CD4-positive, alpha-beta T cell (primary cell): ENCODE results near the gene CBLN1. TPM values are rescaled to one million over a fixed set of nuclear protein-coding genes. Genes with fewer than 3 reads are reported as not detected.

ENCODE experiments used
- ATAC-seq: fragments of 200-7000 bp; cut with Tn5 transposase; one replicate; pipeline ENCODE4 v1.10.0; 2022; ENCODE audit warnings: mild to moderate bottlenecking; ENCODE audit not compliant: poor library complexity
- CTCF ChIA-PET: fragments of 350-600 bp; sonication (Branson Sonifier 250); formaldehyde crosslinking; loops from one replicate; lab custom pipeline; 2021; ENCODE audit warnings: antibody characterized with exemption, inconsistent platforms; lab: Charles Lee
- POLR2A ChIA-PET: fragments of 350-600 bp; sonication (Branson Sonifier 250); formaldehyde crosslinking; loops from one replicate; lab custom pipeline; 2021; ENCODE audit warnings: antibody characterized with exemption, inconsistent platforms; lab: Charles Lee
- DNase-seq, 14 experiments: peaks; one replicate each; pipeline ENCODE4 v3.0.0-alpha.2; 2013 to 2020; ENCODE audit warnings: mixed read lengths in 2 of 14
- H3K27ac ChIP-seq, 2 donors: one replicate each; pipeline versions ENCODE4 v1.5.1 to v1.7.0; 2013; ENCODE audit warnings: low read length in 2 of 2, low read depth in 1 of 2, mild to moderate bottlenecking in 1 of 2
- H3K27me3 ChIP-seq, 2 experiments: 1 replicate in 1 of 2; 2 replicates in 1 of 2; pipeline versions ENCODE4 v1.6.1 to v1.7.0; 2013; ENCODE audit warnings: low read length in 2 of 2, control low read depth in 1 of 2, mild to moderate bottlenecking in 1 of 2, moderate library complexity in 1 of 2; ENCODE audit not compliant: insufficient read depth in 2 of 2, control insufficient read depth in 1 of 2
- H3K36me3 ChIP-seq: one replicate; pipeline ENCODE4 v1.6.1; 2013; ENCODE audit warnings: low read length, control low read depth; ENCODE audit not compliant: insufficient read depth
- H3K4me1 ChIP-seq: one replicate; pipeline ENCODE4 v1.6.1; 2013; ENCODE audit warnings: low read length, control low read depth; ENCODE audit not compliant: insufficient read depth
- H3K4me3 ChIP-seq: one replicate; pipeline ENCODE4 v1.5.1; 2013; ENCODE audit warnings: mild to moderate bottlenecking, low read length, moderate library complexity
- H3K9me3 ChIP-seq, 2 experiments: 1 replicate in 1 of 2; 2 replicates in 1 of 2; pipeline versions ENCODE4 v1.6.1 to v1.7.0; 2013; ENCODE audit warnings: low read length in 2 of 2, mild to moderate bottlenecking in 2 of 2, control low read depth in 1 of 2, moderate library complexity in 1 of 2; ENCODE audit not compliant: control insufficient read depth in 1 of 2, insufficient read depth in 1 of 2
- H3K27ac Mint-ChIP-seq: one replicate; pipeline ENCODE4 v1.8.0; 2020; ENCODE audit warnings: mixed read lengths
- H3K27me3 Mint-ChIP-seq: one replicate; pipeline ENCODE4 v1.8.0; 2021; ENCODE audit warnings: mixed read lengths
- H3K36me3 Mint-ChIP-seq: one replicate; pipeline ENCODE4 v1.8.0; 2021; ENCODE audit warnings: low read depth, mixed read lengths
- H3K4me1 Mint-ChIP-seq: one replicate; pipeline ENCODE4 v1.8.0; 2021; ENCODE audit warnings: low read depth, mixed read lengths
- H3K4me3 Mint-ChIP-seq: one replicate; pipeline ENCODE4 v1.8.0; 2020; ENCODE audit warnings: mild to moderate bottlenecking, mixed read lengths
- H3K9me3 Mint-ChIP-seq: one replicate; pipeline ENCODE4 v1.8.0; 2020; ENCODE audit warnings: mixed read lengths
- CTCF ChIP-seq: fragments of 200-600 bp; IDR thresholded peaks from one replicate; pipeline ENCODE4 v1.8.0; 2022; ENCODE audit warnings: antibody characterized with exemption, mild to moderate bottlenecking
- intact Hi-C, 2 experiments: fragments of 100-400 bp; cut with DNase I in 1 of 2; cut with micrococcal nuclease in 1 of 2; formaldehyde crosslinking; loops; one replicate each; pipeline versions ENCODE4 v1.15.1 to v1.9.0; 2023 to 2025; cut with DNase I, micrococcal nuclease
- total RNA-seq, 174 experiments: library from RNA in 2 of 174; stranded (reverse) in 2 of 174; gene quantifications; one replicate each; pipeline ENCODE4 v1.2.3 and lab custom pipeline; 2021 to 2026

Gene CBLN1
- total RNA-seq, 2 experiments from 2014 or later, result not detected

DNA sequence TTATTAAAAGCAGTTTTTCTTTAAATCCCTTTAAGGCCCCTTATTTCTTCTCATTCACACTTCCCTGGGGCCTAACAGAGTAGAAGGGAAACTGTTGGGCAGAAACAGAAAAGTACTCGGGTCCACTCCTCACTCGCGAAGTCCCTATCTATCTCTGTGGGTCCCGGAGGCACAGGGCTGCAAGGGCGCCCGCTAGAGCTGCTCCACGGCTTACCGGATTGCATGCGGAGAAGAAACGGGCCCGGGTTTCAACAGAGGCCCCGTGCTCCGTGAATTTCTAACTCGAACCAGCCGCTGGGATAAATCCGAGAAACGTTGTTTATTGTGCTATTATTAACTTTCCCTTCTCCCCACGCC lies 4.3 kb downstream of the CBLN1 start:
- Mint-ChIP-seq H3K36me3 (no peaks in the 10 kb centered on the region), H3K27ac (no peak overlapping the region), H3K27me3 (peaks cover 87% of the 10 kb centered on the region), H3K4me3 (no peak overlapping the region), H3K9me3 (no peaks in the 10 kb centered on the region), H3K4me1 (peaks cover 5% of the 10 kb centered on the region)
- CTCF ChIA-PET, result no interaction called here
- Histone ChIP-seq H3K27ac (no peak overlapping the region), H3K27me3 (peaks cover 68 to 88% of the 10 kb centered on the region in 2 experiments), H3K9me3 (peaks cover 0 to 48% of the 10 kb centered on the region in 2 experiments), H3K4me3 (no peak overlapping the region), H3K36me3 (no peaks in the 10 kb centered on the region), H3K4me1 (peaks cover 3% of the 10 kb centered on the region)
- no peak for TF ChIP-seq CTCF
- ATAC-seq (no peak), DNase-seq (no peak)
- POLR2A ChIA-PET, result no interaction called here
- intact Hi-C loops, result no loop called here

DNA sequence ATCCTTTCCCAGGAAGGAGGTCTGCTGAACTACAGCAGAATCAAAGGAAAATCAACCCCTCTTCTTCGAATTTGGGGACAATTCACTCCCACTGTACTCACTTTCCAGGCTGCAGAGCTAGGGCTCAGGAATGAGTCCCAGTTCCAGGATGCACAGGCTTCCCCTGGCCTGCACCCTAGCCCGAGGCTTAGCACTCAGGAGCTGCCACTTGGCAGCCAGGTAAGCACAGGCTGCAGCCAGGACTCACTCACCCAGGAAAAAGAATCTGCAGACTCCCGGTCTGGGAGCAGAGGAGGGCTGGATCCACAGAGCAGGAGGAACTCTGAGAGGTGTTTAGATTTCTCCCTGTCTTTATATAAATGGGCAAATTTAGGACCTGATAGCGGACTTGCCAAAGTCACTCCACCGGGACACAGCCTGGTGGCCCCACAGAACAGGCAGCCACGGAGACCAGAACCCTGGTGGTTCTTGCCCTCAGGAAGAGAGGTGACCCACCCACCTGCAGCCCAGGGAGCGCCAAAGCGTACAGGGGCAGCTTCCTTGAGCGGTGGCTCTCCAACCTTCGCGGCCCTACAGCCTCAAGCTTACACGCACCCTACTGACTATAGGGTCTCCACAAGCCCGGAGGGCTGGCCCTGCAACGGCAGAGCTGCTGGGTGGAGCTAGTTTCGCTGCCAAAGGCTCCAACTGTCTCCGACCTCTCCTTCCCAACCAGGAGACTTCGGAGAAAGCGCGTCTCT lies 4.8 kb downstream of the CBLN1 start:
- ATAC-seq (no peak), DNase-seq (no peak)
- Histone ChIP-seq H3K9me3 (peaks cover 0 to 48% of the 10 kb centered on the region in 2 experiments), H3K4me1 (peaks cover 3% of the 10 kb centered on the region), H3K27me3 (peaks cover 68 to 92% of the 10 kb centered on the region in 2 experiments), H3K36me3 (no peaks in the 10 kb centered on the region), H3K27ac (no peak overlapping the region), H3K4me3 (no peak overlapping the region)
- Mint-ChIP-seq H3K9me3 (no peaks in the 10 kb centered on the region), H3K36me3 (no peaks in the 10 kb centered on the region), H3K4me3 (no peak overlapping the region), H3K4me1 (peaks cover 5% of the 10 kb centered on the region), H3K27me3 (peaks cover 90% of the 10 kb centered on the region), H3K27ac (no peak overlapping the region)
- no peak for TF ChIP-seq CTCF
- ChIA-PET POLR2A (no interaction called here), CTCF (no interaction called here)
- intact Hi-C loops, result no loop called here

DNA sequence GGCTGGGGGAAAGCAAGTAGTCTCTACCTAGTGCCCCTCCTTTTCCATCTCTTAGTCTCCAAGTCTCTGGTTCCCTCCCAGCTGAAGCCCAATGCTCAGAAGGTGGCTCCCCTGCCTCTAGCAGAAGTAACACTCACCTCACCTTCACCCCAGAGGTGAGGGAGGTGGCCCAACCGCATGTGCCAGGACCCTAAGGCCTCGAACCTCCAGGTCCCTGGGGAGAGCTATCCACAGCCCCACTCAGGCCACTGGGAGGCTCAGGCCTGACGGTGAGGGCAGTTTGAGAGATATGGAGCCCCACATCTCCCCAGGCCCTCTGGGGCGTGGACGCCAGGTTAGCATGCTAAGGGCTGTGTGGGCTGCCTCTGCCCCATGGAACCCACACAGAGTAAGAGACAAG lies 5.8 kb downstream of the CBLN1 start:
- no peak for ATAC-seq
- H3K27me3 Mint-ChIP-seq, result peaks cover 86% of the 10 kb centered on the region
- Histone ChIP-seq H3K27ac (no peak overlapping the region), H3K4me3 (no peak overlapping the region), H3K36me3 (no peaks in the 10 kb centered on the region), H3K4me1 (no peaks in the 10 kb centered on the region), H3K27me3 (peaks cover 64 to 89% of the 10 kb centered on the region in 2 experiments), H3K9me3 (peaks cover 0 to 45% of the 10 kb centered on the region in 2 experiments)
- POLR2A ChIA-PET, result no interaction called here
- H3K4me3 Mint-ChIP-seq, result no peak overlapping the region
- intact Hi-C loops, result no loop called here
- CTCF ChIA-PET, result no interaction called here
- DNase-seq, result no peak
- H3K36me3 Mint-ChIP-seq, result no peaks in the 10 kb centered on the region
- no peak for TF ChIP-seq CTCF
- no peak overlapping the region for H3K27ac Mint-ChIP-seq
- no peaks in the 10 kb centered on the region for H3K9me3 Mint-ChIP-seq
- H3K4me1 Mint-ChIP-seq, result peaks cover 5% of the 10 kb centered on the region
